Prostate gland (tissue), 2 donors: Measurements from ENCODE around the gene VIPAS39.

Experiments used
- CTCF ChIP-seq, 4 experiments: fragments of 200-600 bp in 2 of 4; fragments of 450-650 bp in 2 of 4; sonication (generic) in 2 of 4; IDR thresholded peaks; 1 replicate in 3 of 4; 2 replicates in 1 of 4; pipeline ENCODE4 v1.5.1; 2016 to 2019; ENCODE audit warnings: antibody characterized with exemption in 4 of 4, mild to moderate bottlenecking in 2 of 4, moderate library complexity in 2 of 4
- POLR2A ChIP-seq: fragments of 450-650 bp; IDR thresholded peaks from one replicate; pipeline ENCODE4 v1.6.1; 2016; ENCODE audit warnings: antibody characterized with exemption, mild to moderate bottlenecking
- POLR2AphosphoS5 ChIP-seq: sonication (generic); formaldehyde crosslinking; IDR thresholded peaks from one replicate; pipeline ENCODE4 v1.6.1; 2017; ENCODE audit warnings: antibody characterized with exemption

GRCh38 chr14:77455966-77456640 is 1.3 kb downstream of the VIPAS39 start:
- no peak for TF ChIP-seq POLR2AphosphoS5
- no peak for TF ChIP-seq POLR2A
- no peak for TF ChIP-seq CTCF (IDR thresholded peaks at IDR 0.05)
